RPMI7951 (cell line): ENCODE results near the gene PTAFR. TPM values are rescaled to one million over a fixed set of nuclear protein-coding genes. Genes with fewer than 3 reads are reported as not detected.
A peak's percentile ranks its signal among the peaks of the same experiment; 100 is the strongest.
"Not testable (repeated sequence)": the region's sequence is repeated elsewhere in the genome, so short reads cannot be mapped to it uniquely, and the experiment has no call there.

Source experiments
- DNase-seq: peaks from one replicate; pipeline ENCODE4 v3.0.0-alpha.2; 2012; ENCODE audit warnings: low read depth
- total RNA-seq: library from RNA; depleted of rRNA; stranded (reverse); fragments of >200 nt; shearing (Covaris generic); gene quantifications from 2 replicates; pipeline ENCODE4 v1.2.3, GENCODE V29; 2014

The PTAFR gene
- total RNA-seq, 1 experiment from 2014 or later = 0.12 TPM

GRCh38 chr1:28144203-28145135, 32.0 kb downstream of the PTAFR start:
- peak; percentile 75 for DNase-seq

- no peak for DNase-seq
Measured at GRCh38 chr1:28143496-28144202, 32.8 kb downstream of the PTAFR start.

- no peak for DNase-seq
Measured at GRCh38 chr1:28141685-28142084, 34.8 kb downstream of the PTAFR start.

- not testable (repeated sequence) for DNase-seq
Measured at GRCh38 chr1:28139866-28140265, 36.6 kb downstream of the PTAFR start.

- peak; percentile 36 for DNase-seq
Measured at GRCh38 chr1:28139025-28139712, 37.3 kb downstream of the PTAFR start.

- peak; percentile 53 for DNase-seq
Measured at GRCh38 chr1:28136922-28137613, 39.4 kb downstream of the PTAFR start.

- no peak for DNase-seq
Measured at GRCh38 chr1:28136169-28136921, 40.1 kb downstream of the PTAFR start.

- no peak for DNase-seq
Measured at GRCh38 chr1:28135371-28136168, 40.9 kb downstream of the PTAFR start.

- DNase-seq = no peak
Measured at GRCh38 chr1:28134651-28135207, 41.8 kb downstream of the PTAFR start.

GRCh38 chr1:28132171-28133167, 44.0 kb downstream of the PTAFR start:
- no peak for DNase-seq

- DNase-seq = no peak
Measured at GRCh38 chr1:28130901-28131300, 45.6 kb downstream of the PTAFR start.

GRCh38 chr1:28129150-28129549, 47.3 kb downstream of the PTAFR start:
- DNase-seq = no peak

- no peak for DNase-seq
Measured at GRCh38 chr1:28127617-28128257, 48.8 kb downstream of the PTAFR start.

GRCh38 chr1:28126783-28127490, 49.6 kb downstream of the PTAFR start:
- no peak for DNase-seq

GRCh38 chr1:28126212-28126611, 50.3 kb downstream of the PTAFR start:
- DNase-seq = no peak

GRCh38 chr1:28123461-28123961, 53.0 kb downstream of the PTAFR start:
- peak; percentile 46 for DNase-seq

- peak; percentile 42 for DNase-seq
Measured at GRCh38 chr1:28122183-28122582, 54.3 kb downstream of the PTAFR start.
